ENCODE results near the gene SNTG2.

DNA sequence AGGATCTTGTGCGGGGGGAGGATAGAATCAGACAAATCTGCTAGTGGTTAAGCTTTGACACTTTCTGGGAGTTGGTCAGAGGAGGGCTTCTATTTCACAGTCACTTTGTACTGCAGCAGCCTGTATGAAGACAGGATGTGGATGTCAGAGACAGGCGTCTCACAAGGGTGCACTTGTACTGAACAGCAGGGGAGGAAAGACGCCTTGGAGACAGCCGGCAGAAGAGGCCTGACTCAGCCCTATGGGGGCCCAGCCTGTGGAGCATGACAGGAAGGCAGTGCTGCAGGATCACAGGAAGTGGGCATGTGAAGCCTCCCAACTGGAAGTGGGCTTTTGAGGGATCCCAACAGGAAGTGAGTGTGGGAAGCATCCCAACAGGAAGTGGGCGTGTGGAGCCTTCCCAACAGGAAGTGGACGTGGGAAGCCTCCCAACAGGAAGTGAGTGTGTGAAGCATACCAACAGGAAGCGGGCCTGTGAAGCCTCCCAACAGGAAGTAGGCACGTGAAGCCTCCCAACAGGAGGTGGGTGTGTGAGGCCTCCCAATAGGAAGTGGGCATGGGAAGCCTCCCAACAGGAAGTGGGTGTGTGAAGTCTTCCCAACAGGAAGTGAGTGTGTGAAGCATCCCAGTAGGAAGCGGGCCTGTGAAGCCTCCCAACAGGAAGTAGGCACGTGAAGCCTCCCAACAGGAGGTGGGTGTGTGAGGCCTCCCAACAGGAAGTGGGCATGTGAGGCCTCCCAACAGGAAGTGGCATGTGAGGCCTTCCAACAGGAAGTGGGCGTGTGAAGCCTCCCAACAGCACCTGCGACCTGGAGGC is 212.3 kb downstream of the SNTG2 start:
- TF ChIP-seq, protein P1, sequence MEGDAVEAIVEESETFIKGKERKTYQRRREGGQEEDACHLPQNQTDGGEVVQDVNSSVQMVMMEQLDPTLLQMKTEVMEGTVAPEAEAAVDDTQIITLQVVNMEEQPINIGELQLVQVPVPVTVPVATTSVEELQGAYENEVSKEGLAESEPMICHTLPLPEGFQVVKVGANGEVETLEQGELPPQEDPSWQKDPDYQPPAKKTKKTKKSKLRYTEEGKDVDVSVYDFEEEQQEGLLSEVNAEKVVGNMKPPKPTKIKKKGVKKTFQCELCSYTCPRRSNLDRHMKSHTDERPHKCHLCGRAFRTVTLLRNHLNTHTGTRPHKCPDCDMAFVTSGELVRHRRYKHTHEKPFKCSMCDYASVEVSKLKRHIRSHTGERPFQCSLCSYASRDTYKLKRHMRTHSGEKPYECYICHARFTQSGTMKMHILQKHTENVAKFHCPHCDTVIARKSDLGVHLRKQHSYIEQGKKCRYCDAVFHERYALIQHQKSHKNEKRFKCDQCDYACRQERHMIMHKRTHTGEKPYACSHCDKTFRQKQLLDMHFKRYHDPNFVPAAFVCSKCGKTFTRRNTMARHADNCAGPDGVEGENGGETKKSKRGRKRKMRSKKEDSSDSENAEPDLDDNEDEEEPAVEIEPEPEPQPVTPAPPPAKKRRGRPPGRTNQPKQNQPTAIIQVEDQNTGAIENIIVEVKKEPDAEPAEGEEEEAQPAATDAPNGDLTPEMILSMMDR (IDR thresholded peaks at IDR 0.05), result no peak
- no peak for TF ChIP-seq POLR2A (IDR thresholded peaks at IDR 0.05)
